A673 (cell line): ENCODE measurements around the gene DLK2. TPM values are rescaled to one million over a fixed set of nuclear protein-coding genes. Genes with fewer than 3 reads are reported as not detected.
A peak's percentile ranks its signal among the peaks of the same experiment; 100 is the strongest.

Source experiments
- BruUV-seq: library from RNA; stranded (reverse); fragments of 400-500 nt; replicated peaks from 2 replicates; lab custom pipeline; 2021; lab: Mats Ljungman, UMichigan
- CTCF ChIA-PET: fragments of 300-600 bp; sonication (Branson Sonifier 250); formaldehyde crosslinking; loops from one replicate; lab custom pipeline; 2022; ENCODE audit warnings: antibody characterized with exemption; lab: Charles Lee
- POLR2A ChIA-PET: fragments of 300-600 bp; sonication (Branson Sonifier 250); formaldehyde crosslinking; loops from one replicate; lab custom pipeline; 2022; ENCODE audit warnings: antibody characterized with exemption; ENCODE audit not compliant: low non-redundant PET; lab: Charles Lee
- DNase-seq: peaks from one replicate; pipeline ENCODE4 v3.0.0-alpha.2; 2015; ENCODE audit warnings: low spot score
- H3K27ac ChIP-seq: fragments of 200-600 bp; sonication (generic); 2 replicates; pipeline ENCODE4 v1.5.1; 2016; ENCODE audit warnings: mixed run types, low read depth, mild to moderate bottlenecking, mixed read lengths, antibody characterized with exemption, low read length; ENCODE audit not compliant: poor library complexity, severe bottlenecking
- H3K27me3 ChIP-seq: fragments of 200-600 bp; sonication (generic); replicated peaks from 2 replicates; pipeline ENCODE4 v1.6.1; 2017; ENCODE audit warnings: mixed run types, low read depth, mild to moderate bottlenecking, mixed read lengths, antibody characterized with exemption, low read length; ENCODE audit not compliant: insufficient read depth, poor library complexity
- H3K36me3 ChIP-seq: fragments of 200-600 bp; sonication (generic); 2 replicates; pipeline ENCODE4 v1.6.1; 2016; ENCODE audit warnings: mixed run types, mild to moderate bottlenecking, mixed read lengths, antibody characterized with exemption, low read length; ENCODE audit not compliant: insufficient read depth, poor library complexity, severe bottlenecking
- H3K4me1 ChIP-seq: fragments of 200-600 bp; sonication (generic); 2 replicates; pipeline ENCODE4 v1.6.1; 2017; ENCODE audit warnings: mixed run types, mild to moderate bottlenecking, mixed read lengths, antibody characterized with exemption, low read length; ENCODE audit not compliant: insufficient read depth, poor library complexity, severe bottlenecking
- H3K4me3 ChIP-seq: fragments of 200-600 bp; sonication (generic); 2 replicates; pipeline ENCODE4 v1.5.1; 2016; ENCODE audit warnings: low read depth, mixed run types, mild to moderate bottlenecking, mixed read lengths, low read length; ENCODE audit not compliant: poor library complexity, severe bottlenecking
- H3K9me3 ChIP-seq: fragments of 200-600 bp; sonication (generic); 2 replicates; pipeline ENCODE4 v1.6.1; 2016; ENCODE audit warnings: mixed run types, low read depth, mild to moderate bottlenecking, mixed read lengths, antibody characterized with exemption, low read length; ENCODE audit not compliant: poor library complexity, severe bottlenecking
- EZH2 ChIP-seq: fragments of 200-600 bp; sonication (generic); IDR thresholded peaks from 2 replicates; pipeline ENCODE4 v1.6.1; 2017; ENCODE audit warnings: borderline replicate concordance, low read depth, mild to moderate bottlenecking, mixed read lengths, antibody characterized with exemption, low read length; ENCODE audit not compliant: poor library complexity, severe bottlenecking
- intact Hi-C: fragments of 100-400 bp; cut with micrococcal nuclease; formaldehyde crosslinking; loops from one replicate; pipeline ENCODE4 v1.10.0; 2022; ENCODE audit not compliant: unreplicated experiment
- total RNA-seq: library from RNA; stranded (reverse); gene quantifications from 2 replicates; pipeline ENCODE4 v1.2.3, GENCODE V29; 2021
- TF ChIP-seq, protein P1 (sequence below): fragments of 300-800, 200-600 bp; sonication (generic); conservative IDR thresholded peaks from 2 replicates; pipeline ENCODE4 v1.5.1; 2017; ENCODE audit warnings: low read depth, mild to moderate bottlenecking, antibody characterized with exemption, low read length, moderate library complexity, mixed read lengths

The DLK2 gene
- total RNA-seq, 1 experiment from 2014 or later = 0.67 TPM

DNA sequence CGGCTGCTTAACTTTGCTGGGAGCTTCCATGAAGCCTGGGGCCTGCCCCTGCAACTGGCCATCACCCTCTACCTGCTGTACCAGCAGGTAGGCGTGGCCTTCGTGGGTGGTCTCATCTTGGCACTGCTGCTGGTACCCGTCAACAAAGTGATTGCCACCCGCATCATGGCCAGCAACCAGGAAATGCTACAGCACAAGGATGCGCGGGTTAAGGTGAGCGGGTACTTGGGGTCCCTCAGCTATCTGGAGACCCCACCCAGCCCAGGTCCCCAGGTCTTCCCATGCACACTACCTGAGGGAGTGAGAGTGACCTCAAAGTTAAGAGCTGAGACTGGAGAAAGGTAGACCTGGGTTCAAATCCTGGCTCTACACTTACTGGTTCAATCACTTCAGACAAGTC, 22.2 kb downstream of the DLK2 start:
- Histone ChIP-seq H3K36me3 (peaks cover 6% of the 10 kb centered on the region), H3K4me1 (peaks cover 5% of the 10 kb centered on the region), H3K9me3 (no peaks in the 10 kb centered on the region), H3K27me3 (no peaks in the 10 kb centered on the region), H3K4me3 (no peak overlapping the region), H3K27ac (no peak overlapping the region)
- POLR2A ChIA-PET = interaction anchor here (0.6 kb wide), 1 partner anchor 47 kb away, joined by 3 read pairs; no protein-coding TSS in a partner anchor
- BruUV-seq = no TSS peak
- DNase-seq = no peak
- TF ChIP-seq EZH2 = no peak
- TF ChIP-seq, protein P1, sequence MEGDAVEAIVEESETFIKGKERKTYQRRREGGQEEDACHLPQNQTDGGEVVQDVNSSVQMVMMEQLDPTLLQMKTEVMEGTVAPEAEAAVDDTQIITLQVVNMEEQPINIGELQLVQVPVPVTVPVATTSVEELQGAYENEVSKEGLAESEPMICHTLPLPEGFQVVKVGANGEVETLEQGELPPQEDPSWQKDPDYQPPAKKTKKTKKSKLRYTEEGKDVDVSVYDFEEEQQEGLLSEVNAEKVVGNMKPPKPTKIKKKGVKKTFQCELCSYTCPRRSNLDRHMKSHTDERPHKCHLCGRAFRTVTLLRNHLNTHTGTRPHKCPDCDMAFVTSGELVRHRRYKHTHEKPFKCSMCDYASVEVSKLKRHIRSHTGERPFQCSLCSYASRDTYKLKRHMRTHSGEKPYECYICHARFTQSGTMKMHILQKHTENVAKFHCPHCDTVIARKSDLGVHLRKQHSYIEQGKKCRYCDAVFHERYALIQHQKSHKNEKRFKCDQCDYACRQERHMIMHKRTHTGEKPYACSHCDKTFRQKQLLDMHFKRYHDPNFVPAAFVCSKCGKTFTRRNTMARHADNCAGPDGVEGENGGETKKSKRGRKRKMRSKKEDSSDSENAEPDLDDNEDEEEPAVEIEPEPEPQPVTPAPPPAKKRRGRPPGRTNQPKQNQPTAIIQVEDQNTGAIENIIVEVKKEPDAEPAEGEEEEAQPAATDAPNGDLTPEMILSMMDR = no peak
- intact Hi-C loops = no loop called here
- CTCF ChIA-PET = no interaction called here

DNA sequence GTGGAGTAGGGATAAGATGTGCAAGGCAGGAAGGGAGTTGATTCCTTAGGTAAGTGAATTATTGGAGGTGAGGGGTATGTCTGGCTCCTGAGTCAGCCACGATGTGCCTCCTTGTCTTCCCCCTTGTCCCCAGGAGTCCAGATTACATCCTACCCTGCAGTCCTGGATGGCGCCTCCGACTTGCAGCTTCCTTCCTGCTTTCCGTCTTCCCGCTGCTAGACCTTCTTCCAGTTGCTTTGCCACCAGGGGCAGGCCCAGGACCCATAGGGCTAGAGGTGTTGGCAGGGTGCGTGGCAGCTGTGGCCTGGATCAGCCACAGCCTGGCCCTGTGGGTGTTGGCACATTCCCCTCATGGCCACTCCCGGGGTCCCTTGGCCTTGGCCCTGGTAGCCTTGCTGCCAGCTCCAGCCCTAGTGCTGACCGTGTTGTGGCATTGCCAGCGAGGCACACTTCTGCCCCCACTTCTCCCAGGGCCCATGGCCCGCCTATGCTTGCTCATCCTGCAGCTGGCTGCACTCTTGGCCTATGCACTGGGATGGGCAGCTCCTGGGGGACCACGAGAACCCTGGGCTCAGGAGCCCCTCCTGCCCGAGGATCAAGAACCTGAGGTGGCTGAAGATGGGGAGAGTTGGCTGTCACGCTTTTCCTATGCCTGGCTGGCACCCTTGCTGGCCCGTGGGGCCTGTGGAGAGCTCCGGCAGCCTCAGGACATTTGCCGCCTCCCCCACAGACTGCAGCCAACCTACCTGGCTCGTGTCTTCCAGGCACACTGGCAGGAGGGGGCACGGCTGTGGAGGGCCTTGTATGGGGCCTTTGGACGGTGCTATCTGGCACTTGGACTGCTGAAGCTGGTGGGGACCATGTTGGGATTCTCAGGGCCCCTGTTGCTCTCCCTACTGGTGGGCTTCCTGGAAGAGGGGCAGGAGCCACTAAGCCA, 23.1 kb downstream of the DLK2 start:
- CTCF ChIA-PET = no interaction called here
- intact Hi-C loops = no loop called here
- BruUV-seq = no TSS peak

DNA sequence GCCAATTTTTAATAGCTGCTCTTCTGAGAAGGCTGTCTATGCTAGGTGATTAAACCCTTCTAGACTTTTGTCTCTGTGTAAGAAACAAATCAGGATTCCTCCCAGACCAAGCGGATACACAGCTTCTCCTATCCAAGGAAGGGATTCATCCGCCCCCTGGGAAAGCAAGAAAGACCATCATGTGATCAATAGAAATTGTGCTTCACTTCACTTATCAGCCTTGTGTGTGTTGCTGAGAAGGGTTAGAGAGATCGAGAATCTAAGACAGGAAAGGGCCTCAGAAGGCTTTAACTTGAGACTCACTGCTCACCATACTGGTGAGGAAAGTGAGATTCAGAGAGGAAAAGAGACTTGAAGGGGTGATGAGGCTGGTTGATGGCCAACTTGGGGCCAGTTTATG, 26.5 kb downstream of the DLK2 start:
- no TSS peak for BruUV-seq
- Histone ChIP-seq H3K36me3 (no peaks in the 10 kb centered on the region), H3K9me3 (no peaks in the 10 kb centered on the region), H3K27me3 (no peaks in the 10 kb centered on the region), H3K27ac (no peak overlapping the region), H3K4me1 (peaks cover 8% of the 10 kb centered on the region), H3K4me3 (peak overlapping the region; percentile 79)
- no peak for DNase-seq
- TF ChIP-seq, protein P1 = no peak
- TF ChIP-seq EZH2 = no peak
- ChIA-PET POLR2A (interaction anchor here (0.6 kb wide), 1 partner anchor 9 kb away, joined by 3 read pairs; no protein-coding TSS in a partner anchor), CTCF (no interaction called here)
- intact Hi-C loops = no loop called here

More for the DNA sequence above, 23.1 kb downstream of the DLK2 start:
- no peaks in the 10 kb centered on the region for H3K9me3 ChIP-seq
- POLR2A ChIA-PET = no interaction called here
- no peak for DNase-seq
- H3K4me3 ChIP-seq = no peak overlapping the region
- TF ChIP-seq, protein P1 = no peak
- no peak for TF ChIP-seq EZH2
- H3K36me3 ChIP-seq = peaks cover 6% of the 10 kb centered on the region
- no peak overlapping the region for H3K27ac ChIP-seq
- H3K27me3 ChIP-seq = no peaks in the 10 kb centered on the region
- peaks cover 5% of the 10 kb centered on the region for H3K4me1 ChIP-seq
